ENCODE data around the gene CACNA1H.

Gene CACNA1H

GRCh38 chr16:1143761-1144450, 9.0 kb upstream of the CACNA1H start:
- no peak for DNase-seq

- no peak for DNase-seq
These were observed 8.2 kb upstream of the CACNA1H start for GRCh38 chr16:1144476-1145382.

DNA sequence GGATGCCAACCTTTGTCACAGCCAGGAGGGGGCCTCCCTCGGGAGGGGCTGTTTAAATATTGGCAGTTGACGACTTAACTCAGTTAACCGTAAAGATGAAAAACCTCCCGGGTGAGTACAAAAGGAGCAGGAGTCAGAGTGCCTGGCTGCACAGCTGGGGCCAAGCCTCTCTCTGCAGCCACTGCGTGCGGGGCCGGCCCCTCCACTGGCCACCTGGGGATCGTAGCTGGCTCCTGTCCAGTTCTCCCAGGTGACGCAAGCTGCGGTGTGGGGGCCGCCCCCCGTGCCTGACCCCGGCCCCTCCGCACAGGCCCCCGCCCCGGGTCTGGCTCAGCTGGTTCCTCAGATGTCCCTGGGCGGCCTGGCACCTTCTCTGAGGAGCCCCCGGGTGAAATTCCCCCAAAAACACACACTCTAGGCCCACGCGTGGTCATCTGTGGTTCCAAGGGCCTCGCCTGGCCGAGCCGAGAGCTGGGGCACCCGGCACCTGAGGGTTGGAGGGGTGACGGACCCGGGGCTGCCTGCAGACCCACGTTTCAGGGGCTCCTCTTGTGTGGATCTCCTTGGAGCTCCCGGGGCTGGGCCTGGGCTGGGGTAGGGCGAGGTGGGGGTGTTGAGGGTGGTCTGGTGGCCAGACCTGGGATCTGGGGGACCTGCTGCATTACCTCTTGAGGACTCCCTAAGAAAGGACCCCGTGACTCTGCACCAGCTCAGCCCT, 7.4 kb upstream of the CACNA1H start:
- no peak for DNase-seq

DNA sequence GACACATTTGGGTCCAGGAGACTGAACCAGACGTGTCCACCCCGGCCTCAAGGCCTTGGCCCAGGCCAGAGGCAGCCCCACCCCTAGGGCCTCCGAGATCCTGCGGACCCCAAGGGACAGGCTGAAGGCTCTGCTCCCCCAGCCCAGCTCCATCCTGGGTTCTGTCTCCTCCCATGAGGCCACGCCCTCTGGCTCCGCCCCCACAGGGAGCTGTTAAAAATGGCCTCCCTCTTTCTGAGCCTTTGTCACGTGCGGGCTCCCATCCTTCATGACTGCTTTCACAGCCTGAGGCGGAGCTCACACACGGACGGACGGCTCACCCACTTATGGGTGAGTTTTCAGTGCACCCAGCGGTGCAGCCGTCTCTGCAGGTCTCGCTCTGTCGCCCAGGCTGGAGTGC, 6.5 kb upstream of the CACNA1H start:
- DNase-seq = no peak

GRCh38 chr16:1147027-1147426, 5.9 kb upstream of the CACNA1H start:
- DNase-seq = no peak

GRCh38 chr16:1149101-1149636, 3.7 kb upstream of the CACNA1H start:
- DNase-seq = no peak

DNA sequence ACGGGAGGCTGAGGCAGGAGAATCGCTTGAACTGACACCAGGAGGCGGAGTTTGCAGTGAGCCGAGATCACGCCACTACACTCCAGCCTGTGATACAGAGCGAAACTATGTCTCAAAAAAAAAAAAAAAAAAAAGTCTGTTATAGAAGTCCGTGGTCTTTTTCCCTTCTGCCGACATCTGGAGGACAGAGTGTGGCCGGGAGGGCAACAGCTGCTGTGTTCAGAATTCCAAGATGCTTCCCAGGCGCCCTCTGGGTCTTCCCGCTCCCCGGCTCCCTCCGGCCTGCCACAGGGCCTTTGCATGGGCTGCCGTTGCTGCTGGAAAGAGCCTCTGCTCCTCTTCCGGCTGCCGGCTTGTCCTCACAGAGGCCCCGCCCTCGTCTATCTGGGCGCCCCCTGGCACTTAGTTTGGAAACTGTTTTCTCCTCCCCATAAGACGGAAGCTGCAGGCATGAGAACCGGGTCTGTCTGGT, 2.4 kb upstream of the CACNA1H start:
- DNase-seq = peak; percentile 11

GRCh38 chr16:1151424-1152122, 1.3 kb upstream of the CACNA1H start:
- no peak for DNase-seq

DNA sequence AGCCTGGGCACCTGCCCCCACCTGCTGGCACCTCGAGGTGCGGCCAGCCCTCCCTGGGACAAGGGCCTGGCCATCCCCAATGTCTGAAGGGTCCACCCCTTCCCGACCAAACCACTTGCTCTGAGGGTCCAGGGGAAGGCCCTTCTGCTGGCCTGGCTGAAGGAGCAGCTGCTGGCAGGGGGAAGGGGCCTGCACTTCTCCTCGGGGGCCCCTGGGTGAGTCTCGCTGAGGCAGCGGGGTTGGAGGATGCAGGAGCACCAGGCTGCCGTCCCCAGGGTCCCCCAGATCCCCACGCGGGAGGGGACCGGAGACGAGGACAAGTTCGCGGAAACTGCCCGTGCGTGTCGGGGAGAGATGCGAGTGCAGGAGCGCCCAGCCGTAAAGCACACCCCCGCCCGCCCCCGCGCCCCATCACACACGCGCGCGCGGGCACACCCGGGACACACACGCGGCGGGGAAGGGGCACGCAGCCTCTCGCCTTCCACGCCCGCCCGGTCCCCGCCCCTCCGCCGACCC, 725 bp upstream of the CACNA1H start:
- peak; percentile 44 for DNase-seq

DNA sequence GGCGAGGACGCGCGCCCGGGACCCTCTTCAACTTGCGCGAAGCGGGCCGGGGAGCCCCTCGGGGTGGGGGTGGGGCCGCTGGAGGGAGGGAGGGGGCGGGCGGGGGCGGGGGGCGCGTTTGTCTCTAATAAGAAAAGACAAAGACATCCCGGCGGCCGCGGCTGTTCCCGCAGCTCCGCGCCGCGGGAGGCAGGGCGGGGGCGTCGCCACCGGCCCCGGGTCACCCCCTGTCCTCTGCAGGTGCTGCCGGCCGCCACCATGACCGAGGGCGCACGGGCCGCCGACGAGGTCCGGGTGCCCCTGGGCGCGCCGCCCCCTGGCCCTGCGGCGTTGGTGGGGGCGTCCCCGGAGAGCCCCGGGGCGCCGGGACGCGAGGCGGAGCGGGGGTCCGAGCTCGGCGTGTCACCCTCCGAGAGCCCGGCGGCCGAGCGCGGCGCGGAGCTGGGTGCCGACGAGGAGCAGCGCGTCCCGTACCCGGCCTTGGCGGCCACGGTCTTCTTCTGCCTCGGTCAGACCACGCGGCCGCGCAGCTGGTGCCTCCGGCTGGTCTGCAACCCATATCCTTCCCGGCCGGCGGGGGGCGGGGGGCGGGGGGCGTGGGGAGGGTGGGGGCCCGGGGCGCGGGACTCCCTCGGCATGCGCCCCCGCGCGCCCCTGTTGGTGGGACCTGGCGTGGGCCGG, 714 bp downstream of the CACNA1H start:
- DNase-seq = no peak

GRCh38 chr16:1154291-1154886, 1.5 kb downstream of the CACNA1H start:
- DNase-seq = no peak

DNA sequence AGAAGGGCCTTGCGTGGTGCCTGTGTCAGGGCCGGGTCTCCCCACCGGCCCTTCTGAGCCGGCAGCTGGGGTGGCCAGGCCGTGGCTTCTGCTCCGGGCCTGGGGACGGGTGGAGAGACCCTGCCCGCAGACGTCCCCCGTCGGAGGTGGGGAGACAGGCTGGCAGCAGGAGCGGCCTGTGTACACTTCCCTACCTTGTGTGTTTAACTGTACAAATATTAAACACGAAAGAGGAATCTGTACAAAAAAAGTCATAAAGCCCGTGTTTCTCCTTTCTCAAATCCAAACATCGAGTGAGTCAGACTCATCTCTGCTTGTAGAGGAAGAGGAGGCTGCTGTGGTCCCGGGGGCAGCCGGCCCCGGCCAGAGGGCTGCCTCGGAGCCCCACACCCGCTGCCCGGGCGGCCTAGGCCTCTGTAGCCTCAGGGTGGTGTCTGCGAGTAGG, 2.0 kb downstream of the CACNA1H start:
- no peak for DNase-seq

GRCh38 chr16:1155353-1156054, 2.6 kb downstream of the CACNA1H start:
- DNase-seq = no peak

DNA sequence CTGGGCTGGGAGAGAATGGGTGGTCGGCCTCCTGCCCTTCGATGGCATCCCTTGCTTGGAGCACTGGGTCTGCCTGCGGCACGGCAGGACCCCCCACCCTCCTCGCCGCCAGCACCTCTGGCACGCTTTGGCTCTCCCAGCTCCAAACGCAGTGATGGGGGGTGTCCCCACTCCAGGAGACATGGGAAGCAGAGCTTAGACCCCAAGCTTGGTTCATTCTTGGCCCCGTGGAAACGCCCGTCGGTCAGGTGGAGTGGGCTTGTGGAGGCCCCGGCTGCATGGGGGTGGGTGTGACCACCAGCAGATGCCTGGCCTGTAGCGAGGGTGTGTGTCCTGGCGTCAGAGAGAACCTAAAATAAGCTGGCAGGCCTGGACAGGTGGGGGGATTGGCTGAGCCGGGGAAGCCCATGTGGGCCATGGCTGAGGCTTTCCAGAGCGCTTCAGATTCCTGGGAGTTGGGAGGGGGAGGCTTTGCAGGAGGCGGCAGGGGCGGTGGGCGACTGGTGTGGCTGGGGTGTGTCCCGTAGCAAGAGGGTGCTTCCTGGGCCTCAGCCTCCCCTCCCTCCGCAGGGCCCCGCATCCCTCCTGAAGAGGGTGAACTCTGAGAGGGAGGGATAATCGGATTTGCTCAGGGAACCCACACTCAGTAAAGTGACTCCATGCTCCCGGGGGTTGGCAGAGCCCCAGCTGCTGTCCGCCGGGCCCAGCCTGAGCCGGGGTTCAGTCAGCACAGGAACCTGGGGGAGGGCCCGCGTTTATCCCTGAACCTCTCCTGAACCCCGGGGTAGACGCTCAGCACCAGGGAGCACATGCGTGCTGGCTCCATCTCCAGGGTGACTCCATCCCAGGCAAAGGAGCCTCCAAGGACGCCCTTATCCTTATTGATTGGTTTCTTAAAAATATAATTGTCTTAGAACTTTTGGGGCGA, 3.4 kb downstream of the CACNA1H start:
- DNase-seq = no peak

DNA sequence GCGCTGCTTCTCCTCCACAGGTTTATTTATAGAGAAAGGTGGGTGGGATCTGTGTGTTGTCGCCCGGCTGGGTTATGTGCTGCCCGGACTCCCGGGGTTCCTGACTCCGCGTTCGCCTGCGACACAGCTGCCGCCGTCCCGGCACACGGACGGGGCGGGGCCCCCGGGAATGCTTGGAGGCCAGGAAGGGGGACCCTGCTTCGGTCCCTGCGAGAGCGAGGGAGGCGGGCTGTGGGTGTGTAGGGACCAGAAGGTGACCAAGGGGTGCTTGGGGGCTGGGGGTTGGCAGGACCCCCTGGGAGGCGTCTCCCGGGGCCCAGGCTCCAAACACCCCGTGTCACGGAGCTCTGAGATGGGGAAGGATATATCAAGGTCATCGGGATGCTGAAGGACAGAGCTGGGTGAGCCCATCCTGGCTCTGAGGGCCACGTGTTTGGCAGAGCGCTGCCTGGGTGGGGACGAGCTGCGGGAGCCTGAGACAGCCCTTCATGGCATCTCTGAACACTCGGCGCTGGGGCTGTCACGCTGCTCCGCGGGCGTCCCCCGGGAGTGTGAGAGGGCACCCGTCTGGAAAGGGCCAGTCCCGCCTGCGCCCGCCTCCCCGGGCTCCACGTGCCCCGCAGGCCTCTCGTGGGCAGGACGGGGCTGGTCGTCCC, 4.2 kb downstream of the CACNA1H start:
- DNase-seq = no peak

DNA sequence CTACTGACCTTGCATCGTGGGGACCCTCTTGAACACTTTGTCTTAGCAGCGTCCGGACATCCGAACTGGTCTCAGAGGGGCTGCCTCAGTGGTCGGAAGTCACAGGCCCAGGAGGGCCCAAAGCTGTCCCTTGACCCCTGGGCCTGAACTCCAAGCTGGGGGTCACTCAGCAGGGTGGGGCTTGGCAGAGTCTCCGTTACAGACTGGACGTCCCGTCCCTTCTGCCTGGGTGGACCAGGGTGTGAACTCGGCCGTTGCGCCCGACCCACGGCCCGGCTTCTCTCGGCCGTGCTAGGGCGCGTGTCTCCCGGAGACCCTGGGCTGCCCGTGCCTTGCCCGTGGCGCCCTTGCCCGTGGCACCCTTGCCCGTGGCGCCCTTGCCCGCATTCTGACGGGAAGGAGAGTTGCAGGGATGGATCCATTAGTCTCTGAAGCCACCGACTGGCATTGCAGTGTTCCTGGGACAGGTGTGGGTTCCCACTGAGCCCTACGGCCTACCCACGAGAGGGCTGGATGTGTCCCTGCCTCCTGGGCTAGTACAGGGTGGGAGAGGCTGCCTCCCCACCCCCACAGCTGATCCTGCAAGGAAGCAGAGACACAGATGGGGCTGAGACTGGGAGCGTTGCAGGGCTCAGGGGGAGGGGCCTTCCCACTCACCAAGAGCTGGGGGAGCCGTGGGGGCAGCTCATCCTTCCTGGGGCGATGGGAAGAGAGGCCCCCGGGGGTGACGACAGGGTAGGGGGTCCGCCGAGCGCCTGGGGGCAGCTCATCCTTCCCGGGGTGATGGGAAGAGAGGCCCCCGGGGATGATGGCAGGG, 4.9 kb downstream of the CACNA1H start:
- no peak for DNase-seq

DNA sequence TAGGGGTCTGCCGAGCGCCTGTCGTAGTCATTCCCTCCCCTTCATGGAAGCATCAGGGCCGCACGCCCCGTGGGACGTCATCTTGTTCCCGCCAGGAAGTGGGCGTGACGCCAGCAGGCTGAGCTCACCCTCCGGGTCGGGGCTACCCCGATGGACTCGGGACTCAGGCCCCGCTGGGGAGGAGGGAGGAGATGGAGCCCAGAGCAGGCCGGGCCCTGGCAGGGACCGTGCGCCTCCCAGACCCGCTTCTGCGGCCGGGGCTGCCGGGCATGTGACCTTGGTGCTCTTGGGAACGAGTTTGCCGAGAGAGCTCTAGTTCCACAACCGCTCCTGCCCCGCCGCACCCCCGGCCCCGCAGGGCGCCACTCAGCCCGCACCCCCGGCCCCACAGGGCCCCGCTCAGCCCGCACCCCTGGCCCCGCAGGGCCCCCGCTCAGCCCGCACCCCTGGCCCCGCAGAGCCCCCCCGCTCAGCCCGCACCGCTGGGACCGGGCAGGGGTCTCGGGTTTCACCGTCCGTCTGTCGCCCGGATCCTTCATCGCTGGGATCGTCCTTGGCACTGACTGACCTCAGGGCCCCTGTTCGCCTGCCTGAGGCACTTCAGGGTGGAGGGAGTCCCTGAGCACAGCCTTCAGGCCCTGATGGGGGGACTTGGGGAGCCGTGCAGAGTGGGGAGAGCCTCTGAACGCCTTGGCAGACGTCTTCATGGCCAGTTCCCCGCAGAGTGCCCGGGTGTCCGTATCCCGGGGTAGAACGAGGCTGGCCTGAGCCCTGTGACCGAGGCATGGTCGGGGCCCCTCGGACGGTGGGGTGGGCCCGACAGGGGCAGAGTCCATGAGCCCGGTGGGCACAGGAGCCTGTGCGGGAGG, 5.8 kb downstream of the CACNA1H start:
- DNase-seq = no peak

All from CD4-positive, alpha-beta T cell treated with Interleukin-17A for 1 hour (primary cell).